GM19239 (cell line): ENCODE results near the gene POGZ.

ENCODE experiments used
- DNase-seq: peaks from one replicate; pipeline ENCODE4 v3.0.0; 2011; ENCODE audit warnings: low spot score; ENCODE audit not compliant: insufficient read length
- FAIRE-seq: peaks from 2 replicates; lab custom pipeline; 2011; peaks lifted over from hg19 to GRCh38; lab: Jason Lieb, UNC

The POGZ gene

DNA sequence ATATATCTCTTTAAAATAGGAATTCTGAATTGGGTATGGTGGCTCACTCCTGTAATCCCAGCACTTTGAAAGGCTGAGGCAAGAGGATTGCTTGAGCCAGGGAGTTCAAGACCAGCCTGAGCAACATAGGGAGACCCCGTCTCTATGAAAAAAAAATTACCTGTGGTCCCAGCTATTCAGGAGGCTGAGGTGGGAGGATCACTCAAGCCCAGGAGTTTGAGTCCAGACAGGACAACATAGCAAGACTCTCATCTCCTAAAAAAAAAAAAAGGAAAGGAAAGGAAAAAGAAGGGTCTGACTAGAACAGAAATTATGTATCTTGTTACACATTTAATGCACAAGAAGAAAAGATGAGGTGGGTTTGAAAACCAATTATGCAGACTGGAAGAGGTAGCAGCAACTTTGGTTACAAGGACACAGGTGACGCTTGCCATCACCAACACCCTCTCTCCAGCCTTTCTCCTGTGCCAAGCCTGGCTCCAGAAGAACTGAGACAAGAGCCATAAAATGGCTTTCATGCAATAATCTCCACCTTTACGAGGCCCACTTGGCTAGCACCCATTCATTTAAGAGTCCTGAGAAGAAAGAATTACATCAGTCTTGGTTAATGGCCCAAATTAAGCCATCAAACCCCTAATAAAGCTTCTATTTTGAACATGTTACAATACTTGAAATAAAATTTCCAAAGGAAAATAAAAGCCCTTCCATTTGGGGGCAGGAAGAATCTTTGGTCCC, 82.0 kb downstream of the POGZ start:
- FAIRE-seq = no peak
- no peak for DNase-seq

DNA sequence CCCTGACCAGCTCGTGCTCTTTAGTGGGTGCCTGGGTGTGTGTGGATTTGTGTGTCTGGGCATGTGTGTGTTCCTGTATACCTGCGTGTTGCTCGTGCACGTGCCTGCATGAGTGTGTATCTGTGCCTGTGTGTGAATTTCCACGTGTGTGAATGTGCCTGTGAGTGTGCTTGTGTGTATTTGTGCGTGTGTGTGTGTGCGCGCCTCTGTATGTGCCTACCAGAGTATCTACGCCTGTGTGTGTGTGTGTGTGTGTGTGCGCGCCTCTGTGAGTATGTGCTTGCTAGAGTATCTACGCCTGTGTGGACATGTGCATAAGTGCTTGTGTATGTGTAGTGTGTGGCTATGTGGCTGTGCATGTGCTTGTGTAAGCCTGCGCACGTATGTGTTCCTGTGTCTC, 86.1 kb downstream of the POGZ start:
- DNase-seq (no peak), FAIRE-seq (no peak)

DNA sequence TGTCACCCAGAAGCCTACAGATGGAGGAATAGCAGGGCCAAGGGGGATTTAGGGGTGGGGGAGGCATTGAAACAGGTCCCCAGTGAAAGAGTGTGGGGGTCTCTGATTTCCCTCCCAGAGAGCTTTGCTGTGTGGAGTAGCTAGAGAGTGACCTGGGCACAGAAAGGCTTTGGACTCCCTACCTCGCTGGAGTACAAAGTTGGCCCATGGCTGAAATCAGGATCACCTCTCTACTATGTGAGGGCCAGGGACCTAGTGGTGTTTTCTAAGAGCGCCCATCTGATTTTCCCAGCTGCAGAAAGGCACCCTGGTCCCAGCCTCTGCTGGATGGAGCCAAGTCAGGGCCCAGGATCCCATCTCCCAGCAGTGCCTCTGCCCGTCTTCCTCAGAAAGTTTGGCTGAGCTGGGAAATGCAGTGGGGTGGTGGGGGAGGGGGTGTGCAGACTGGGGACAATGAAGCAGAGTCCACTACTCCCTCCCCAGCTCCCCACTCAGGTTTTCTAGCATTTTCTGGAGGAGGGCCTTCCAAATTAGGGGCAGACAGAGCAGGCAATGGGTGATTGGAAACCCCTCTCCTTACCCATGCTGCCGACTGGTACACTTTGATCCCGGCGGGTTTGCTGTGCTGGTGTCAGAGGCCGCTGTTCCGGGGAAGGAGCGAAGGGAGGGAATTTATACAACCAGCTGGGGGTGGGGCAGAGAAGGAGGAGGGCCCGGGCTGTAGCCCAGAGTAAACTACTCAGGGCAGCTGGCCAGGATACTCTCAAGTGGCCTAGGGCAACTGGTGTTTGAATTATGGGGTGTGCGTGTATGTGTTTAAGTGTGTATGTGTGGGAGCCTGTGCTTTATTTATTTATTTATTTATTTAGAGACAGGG, 87.0 kb downstream of the POGZ start, which contains the start of gene SELENBP1:
TSS of gene SELENBP1 (minus strand) at position 648 of the 877 bp plus-strand sequence. CDS start at position 584, 64 bp downstream.
- DNase-seq (no peak), FAIRE-seq (no peak)

DNA sequence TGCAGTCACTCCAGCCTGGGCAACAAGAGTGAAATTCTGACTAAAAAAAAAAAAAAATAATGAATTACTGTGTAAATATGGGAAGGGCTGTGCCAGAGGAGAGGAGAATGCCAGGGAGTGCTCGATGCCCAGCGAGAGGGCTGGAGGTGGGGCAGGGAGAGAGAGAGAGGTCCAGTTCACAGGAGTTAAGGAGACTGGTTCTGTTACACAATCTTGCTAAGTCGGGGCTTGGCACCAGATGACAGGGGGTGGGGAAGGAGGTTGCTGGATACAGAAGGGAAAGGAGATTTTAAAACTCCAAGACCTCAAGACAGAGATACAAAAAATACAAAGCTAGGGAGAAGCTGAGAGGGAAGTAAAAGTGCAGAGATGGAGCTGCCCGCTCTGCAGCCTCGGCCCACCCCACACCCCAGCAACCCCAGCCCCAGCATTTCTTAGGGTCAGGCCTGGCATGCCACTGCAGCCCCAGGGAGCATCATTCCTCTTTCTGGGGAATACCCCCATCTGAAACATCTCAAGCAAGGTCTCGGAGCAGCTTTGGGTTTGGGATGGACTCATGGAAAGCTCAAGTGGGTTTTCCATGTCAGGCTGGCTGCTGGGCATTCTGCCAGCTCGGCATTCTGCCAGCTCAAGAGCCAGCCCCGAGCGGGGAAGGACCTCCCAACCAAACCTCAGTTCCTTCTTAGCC, 87.8 kb downstream of the POGZ start:
- DNase-seq = no peak
- FAIRE-seq = no peak

DNA sequence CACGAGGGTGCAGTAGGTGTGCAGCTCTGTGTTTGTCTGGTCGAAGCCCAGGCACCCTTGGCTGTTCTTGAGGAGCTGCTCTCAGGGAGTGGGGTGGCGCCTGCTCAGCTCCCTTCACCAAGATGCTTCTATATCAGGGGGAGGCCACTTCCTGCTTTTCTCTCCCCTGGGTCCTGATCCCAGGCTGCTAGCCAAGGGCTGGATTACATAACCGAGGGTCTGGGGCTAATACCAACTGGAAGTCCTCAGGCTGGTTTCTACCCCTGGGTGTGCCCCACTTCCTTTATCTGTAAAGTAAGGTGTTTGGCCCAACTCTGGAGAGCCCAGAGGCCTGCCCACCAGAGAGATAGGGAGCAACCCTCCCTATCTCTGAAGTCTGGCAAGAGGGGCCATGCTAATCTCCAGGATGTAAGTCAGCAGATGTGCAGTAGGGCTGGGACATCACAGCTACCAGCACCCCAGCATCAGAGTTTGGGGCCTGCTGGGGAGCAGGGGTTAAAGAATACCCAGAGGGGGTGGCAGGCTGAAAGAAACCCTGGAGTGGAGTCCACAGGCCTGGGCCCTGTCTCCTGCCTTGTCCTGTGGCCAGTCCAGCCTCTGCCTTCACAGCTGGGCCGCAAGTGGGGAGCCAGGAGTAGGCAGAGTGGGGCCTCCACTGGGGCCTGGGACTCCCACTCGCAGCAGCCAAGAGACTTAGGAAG, 88.9 kb downstream of the POGZ start:
- FAIRE-seq (no peak), DNase-seq (no peak)

DNA sequence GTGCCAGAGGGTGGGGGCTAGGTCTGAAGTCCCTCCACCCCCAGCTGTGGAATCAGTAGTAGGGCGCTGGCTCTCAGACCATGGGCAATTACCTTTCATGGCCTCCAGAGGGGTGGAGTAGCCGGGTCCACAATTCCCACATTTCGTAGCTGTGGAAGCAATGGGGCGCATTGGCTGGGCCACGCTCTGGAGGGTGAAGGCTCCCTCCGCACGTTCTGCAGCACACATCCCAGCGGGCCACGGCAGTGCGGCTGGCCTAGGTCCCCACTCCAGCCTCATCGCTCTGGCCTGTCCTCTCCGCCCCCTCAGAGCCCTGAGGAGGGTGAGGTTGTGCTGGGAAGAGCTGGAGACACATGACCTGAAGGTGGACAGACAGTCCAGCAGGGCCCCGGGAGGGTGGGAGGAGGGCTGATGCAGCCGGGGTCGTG, 89.7 kb downstream of the POGZ start:
- no peak for FAIRE-seq
- DNase-seq = no peak

DNA sequence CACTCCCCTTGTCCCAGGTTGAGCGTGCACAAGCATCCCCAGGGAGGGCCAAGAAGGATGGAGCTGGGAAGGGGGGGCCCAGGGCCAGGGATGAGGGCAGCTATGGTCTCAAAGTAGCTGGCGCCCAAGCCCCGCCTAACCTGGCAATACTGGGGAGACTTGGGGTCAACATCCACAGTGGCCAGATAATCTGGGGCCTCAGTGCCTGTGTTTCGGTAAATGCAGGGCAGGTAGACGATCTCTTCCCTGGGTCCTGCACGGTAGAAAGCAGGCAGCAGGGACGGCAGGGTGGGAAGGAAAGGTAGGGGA, 90.0 kb downstream of the POGZ start:
- DNase-seq (no peak), FAIRE-seq (no peak)

DNA sequence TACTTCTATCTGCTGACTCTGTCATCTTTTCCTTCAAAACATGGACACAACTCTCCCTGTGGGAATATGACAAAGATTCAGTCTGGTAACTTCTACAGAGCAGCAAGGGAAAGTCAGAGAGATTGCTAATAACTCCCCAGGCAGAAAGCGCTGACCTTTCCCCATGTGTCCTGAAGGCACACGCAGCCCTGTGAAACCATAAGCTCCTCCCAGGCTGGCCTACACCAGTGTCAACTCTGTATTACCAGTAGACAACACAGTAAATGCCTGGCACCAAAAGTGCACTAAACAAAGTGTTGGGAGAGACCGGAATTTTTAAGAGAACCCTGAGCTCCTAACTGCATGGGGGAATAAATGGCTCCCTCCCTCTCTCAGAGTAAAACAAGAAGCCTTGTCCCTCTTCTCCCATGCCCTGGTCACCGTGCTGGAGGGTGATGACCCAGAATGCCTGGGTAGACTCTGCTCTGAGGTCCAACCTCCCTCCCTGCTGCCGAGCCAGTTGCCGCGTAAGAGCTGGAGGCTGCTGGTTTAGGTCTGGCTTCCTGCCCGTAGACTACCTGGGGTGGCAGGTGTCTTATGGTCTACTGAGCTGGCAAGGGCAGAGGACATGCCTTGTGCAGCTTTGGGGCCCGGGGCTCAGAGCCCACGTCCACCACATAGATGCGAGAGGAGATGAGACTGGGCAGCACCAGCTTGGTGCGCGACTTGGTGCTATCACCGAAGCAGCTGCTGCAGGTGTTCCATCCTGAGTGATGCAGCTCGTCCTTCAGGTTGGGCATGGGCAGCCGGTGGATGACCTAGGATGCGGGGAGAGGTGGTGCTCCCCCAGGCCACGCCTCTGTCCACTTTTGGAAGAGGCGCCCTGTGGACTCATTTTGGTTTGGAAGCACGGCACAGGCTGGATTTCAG, 90.6 kb downstream of the POGZ start:
- DNase-seq (no peak), FAIRE-seq (no peak)

DNA sequence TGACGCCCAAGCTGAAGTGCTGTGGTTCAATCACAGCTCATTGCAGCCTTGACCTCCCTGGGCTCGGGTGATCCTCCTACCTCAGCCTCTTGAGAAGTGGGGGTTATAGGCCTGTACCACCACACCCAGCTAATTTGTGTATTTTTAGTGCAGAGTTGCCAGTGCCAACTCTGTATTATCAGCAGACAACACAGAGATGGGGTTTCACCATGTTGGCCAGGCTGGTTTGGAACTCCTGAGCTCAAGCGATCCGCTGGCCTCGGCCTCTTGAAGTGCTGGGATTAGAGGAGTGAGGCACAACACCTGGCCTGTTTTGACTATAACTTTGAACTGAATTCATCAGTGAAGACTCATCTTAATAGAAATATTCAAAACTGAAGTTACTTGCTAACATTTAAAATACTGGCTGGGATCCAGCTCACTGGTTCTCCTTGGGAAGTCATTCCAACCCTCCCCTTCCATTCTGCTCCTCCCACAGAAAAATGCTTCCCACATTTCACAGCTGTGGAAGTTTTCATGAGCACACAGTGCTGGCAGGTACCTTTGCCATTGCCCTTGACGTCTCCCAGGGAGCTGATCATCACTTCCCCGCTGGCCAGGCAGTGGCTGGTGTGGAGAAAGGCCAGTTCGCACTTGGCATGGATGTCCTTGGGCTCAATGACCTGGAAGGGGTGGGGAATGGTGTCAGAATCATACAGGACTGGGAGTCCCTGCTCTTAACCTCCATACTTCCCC, 91.5 kb downstream of the POGZ start:
- no peak for FAIRE-seq

DNA sequence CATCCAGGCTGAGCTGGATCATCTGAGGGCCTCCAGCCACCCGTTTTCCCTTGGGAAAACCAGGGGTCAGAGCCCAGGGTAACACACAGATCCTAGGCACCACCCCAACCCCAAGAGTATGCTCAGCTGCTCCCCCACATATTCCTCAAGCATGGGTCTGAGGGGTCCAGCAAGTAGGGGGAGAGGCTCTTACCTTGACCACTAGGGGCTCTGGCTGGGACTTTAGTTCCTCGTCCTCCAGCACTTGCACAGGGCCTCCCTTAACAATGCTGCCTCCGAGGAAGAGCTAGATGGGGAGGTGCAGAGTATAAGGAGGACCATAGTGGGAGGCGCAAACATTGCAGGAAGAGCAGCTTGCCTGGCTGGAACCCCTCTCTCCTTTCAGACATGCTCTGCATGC, 94.3 kb downstream of the POGZ start:
- FAIRE-seq (no peak), DNase-seq (no peak)

More for the DNA sequence above, 91.5 kb downstream of the POGZ start:
- DNase-seq = no peak

DNA sequence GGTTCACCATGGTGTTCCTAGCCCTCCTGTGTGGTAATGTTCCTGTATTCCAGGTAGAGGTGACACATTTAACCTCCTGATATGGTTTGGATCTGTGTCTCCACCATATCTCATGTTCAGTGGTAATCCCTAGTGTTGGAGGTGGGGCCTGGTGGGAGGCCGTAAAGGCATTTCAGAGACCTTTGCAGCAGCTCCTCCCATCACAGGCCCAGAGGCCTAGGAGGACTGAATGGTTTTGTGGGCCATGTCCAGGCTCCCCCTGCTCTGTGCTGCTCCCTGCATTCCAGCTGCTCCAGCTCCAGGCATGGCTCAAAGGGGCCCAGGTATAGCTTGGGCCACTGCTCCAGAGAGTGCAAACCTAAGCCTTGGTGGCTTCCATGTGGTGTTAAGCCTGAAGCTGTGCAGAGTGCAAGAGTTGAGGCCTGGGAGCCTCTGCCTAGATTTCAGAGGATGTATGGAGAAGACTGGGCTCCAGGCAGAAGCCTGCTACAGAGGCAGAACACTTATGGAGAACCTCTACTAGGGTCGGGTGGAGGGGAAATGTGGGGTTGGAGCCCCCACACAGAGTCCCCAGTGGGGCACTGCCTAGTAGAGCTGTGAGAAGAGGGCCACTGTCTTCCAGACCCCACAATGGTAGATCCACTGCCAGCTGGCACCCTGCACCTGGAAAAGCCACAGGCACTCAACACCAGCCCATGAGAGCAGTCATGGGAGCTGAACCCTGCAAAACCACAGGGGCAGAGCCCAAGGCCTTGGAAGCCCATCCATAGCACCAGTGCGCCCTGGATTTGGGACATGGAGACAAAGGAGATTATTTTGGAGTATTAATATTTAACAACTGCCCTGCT, 96.8 kb downstream of the POGZ start:
- FAIRE-seq = no peak
- no peak for DNase-seq

DNA sequence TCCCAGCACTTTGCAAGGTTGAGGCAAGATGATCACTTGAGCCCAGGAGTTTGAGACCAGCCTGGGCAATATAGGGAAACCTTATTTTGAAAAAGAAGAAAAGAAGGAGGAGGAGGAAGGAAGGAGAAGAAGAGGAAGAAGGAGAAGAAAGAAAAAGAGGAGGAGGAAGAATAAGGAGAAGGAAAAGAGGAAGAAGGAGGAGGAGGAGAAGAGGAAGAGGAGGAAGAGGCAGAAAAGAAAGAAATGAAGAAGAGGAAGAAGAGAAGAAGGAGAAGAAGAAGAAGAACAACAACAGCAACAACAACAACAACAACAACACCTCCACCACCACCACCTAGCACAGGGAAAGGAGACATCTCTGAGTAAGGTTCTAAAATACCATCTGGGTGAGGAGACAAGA, 97.4 kb downstream of the POGZ start:
- no peak for DNase-seq
- no peak for FAIRE-seq

DNA sequence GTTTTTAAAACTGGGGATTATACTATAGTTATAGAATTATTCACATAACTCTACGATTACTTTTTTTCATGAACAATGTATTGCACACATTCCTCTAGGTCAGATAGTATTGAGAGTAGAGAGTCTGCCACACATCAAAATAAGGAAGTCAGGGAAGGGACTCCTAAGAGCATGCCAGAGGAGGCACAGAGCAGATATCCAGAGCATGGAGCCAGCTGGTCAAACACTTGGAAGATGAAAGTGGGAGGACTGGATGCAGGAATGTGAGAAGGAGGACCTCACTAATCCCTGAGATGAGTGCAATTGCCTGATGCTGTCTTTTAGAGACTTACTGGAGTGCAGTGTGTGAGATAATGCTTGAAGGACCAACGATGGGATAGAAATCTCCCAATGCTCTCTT, 102.6 kb downstream of the POGZ start:
- FAIRE-seq = no peak
- no peak for DNase-seq
